ENCODE data around the gene SLC45A2.
"Not testable (repeated sequence)": the region's sequence is repeated elsewhere in the genome, so short reads cannot be mapped to it uniquely, and the experiment has no call there.

Gene SLC45A2

DNA sequence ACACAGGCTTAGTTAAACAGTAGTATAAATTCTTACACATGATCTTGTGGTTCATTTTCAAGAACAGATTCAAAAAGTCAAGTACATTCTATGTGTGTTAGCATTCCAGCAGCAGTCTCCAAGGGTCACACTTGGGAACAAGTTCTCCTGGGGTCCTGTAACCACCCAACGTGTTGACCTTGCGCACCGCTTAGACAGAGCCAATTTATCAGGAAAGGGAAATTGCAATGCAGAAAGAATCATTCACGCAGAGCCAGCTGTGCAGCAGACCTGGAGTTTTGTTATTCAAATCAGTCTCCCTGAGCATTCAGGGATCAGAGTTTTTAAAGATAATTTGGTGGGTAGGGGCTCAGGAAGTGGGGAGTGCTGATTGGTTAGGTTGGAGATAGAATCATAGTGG is 56.8 kb downstream of the SLC45A2 start:
- no peaks in the 10 kb centered on the region for H3K79me2 ChIP-seq (ENCODE audit: control insufficient read depth, low read length)
- H4K20me1 ChIP-seq (ENCODE audit: control insufficient read depth, insufficient read depth, low read depth, low read length), result no peaks in the 10 kb centered on the region
- H3F3A ChIP-seq (ENCODE audit: control insufficient read depth, insufficient read depth), result no peaks in the 10 kb centered on the region
- H3K4me2 ChIP-seq (ENCODE audit: low read length), result no peak overlapping the region
- H3K27me3 ChIP-seq (ENCODE audit: control insufficient read depth, low read length), result no peaks in the 10 kb centered on the region
- H3K4me3 ChIP-seq (ENCODE audit: low read length), result no peak overlapping the region
- no peak overlapping the region for H3K27ac ChIP-seq (ENCODE audit: low read depth, low read length)
- no peaks in the 10 kb centered on the region for H3K9me3 ChIP-seq (ENCODE audit: control insufficient read depth, insufficient read depth, low read length)
- H3K9me2 ChIP-seq (replicated peaks; ENCODE audit: control insufficient read depth, low read length), result no peaks in the 10 kb centered on the region
- no peaks in the 10 kb centered on the region for H3K4me1 ChIP-seq (ENCODE audit: control insufficient read depth, low read length)
- TF ChIP-seq, protein P1, sequence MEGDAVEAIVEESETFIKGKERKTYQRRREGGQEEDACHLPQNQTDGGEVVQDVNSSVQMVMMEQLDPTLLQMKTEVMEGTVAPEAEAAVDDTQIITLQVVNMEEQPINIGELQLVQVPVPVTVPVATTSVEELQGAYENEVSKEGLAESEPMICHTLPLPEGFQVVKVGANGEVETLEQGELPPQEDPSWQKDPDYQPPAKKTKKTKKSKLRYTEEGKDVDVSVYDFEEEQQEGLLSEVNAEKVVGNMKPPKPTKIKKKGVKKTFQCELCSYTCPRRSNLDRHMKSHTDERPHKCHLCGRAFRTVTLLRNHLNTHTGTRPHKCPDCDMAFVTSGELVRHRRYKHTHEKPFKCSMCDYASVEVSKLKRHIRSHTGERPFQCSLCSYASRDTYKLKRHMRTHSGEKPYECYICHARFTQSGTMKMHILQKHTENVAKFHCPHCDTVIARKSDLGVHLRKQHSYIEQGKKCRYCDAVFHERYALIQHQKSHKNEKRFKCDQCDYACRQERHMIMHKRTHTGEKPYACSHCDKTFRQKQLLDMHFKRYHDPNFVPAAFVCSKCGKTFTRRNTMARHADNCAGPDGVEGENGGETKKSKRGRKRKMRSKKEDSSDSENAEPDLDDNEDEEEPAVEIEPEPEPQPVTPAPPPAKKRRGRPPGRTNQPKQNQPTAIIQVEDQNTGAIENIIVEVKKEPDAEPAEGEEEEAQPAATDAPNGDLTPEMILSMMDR (IDR thresholded peaks at IDR 0.05; ENCODE audit: low read depth, low read length, poor library complexity, severe bottlenecking), result no peak
- no peak for TF ChIP-seq EZH2phosphoT487 (IDR thresholded peaks at IDR 0.05; ENCODE audit: borderline replicate concordance, low read length)
- H3K36me3 ChIP-seq (ENCODE audit: control insufficient read depth, low read length), result no peaks in the 10 kb centered on the region

DNA sequence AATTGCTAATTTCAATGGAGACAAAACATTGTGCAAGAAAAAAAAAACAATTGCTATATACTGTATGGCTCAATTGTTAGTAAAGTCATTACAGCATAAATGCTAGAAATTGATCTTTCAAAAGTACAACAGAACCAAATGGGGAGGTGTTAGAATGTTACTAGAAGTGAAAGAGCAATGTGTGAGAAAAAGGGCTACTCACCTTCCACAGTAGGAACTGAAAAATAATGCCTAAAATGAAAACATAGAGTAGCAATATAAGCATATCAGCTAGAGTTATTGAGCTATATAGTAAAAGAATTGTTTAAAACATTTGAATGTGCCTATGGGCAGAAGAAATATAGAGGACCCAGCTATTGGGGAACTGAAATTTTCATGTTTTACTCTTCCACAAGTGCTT is 59.2 kb downstream of the SLC45A2 start:
- H3K27ac ChIP-seq (ENCODE audit: low read depth, low read length), result no peak overlapping the region
- no peaks in the 10 kb centered on the region for H3K36me3 ChIP-seq (ENCODE audit: control insufficient read depth, low read length)
- no peaks in the 10 kb centered on the region for H3K4me1 ChIP-seq (ENCODE audit: control insufficient read depth, low read length)
- H3K4me3 ChIP-seq (ENCODE audit: low read length), result no peak overlapping the region
- H3K79me2 ChIP-seq (ENCODE audit: control insufficient read depth, low read length), result no peaks in the 10 kb centered on the region
- no peaks in the 10 kb centered on the region for H3K27me3 ChIP-seq (ENCODE audit: control insufficient read depth, low read length)
- H4K20me1 ChIP-seq (ENCODE audit: control insufficient read depth, insufficient read depth, low read depth, low read length), result no peaks in the 10 kb centered on the region
- H3K4me2 ChIP-seq (ENCODE audit: low read length), result no peak overlapping the region
- H3K9me3 ChIP-seq (ENCODE audit: control insufficient read depth, insufficient read depth, low read length), result no peaks in the 10 kb centered on the region
- TF ChIP-seq, protein P1 (IDR thresholded peaks at IDR 0.05; ENCODE audit: low read depth, low read length, poor library complexity, severe bottlenecking), result no peak
- no peak for TF ChIP-seq EZH2phosphoT487 (IDR thresholded peaks at IDR 0.05; ENCODE audit: borderline replicate concordance, low read length)
- H3K9me2 ChIP-seq (replicated peaks; ENCODE audit: control insufficient read depth, low read length), result no peaks in the 10 kb centered on the region
- no peaks in the 10 kb centered on the region for H3F3A ChIP-seq (ENCODE audit: control insufficient read depth, insufficient read depth)

DNA sequence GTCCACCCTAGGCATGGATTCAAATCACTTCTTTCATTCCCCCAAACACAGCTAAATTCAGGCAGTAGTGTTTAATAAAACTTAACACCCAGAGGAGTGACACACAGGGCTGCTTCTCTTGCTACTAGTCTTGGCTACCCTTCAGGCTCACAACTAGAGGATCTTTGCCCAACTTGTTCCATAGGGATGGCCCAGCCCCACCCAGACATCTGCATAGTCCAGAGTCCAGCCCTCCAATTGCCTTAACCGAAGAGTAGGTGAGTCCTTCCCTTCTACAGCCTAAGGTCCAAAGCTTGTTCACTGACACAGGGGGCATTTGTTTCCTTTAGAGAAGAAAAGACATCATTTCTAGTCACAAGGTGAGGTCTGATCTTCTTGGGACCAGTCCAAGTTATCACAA is 63.5 kb downstream of the SLC45A2 start:
- Histone ChIP-seq H4K20me1 (ENCODE audit: control insufficient read depth, insufficient read depth, low read depth, low read length) (no peaks in the 10 kb centered on the region), H3K4me3 (ENCODE audit: low read length) (no peak overlapping the region), H3K4me1 (ENCODE audit: control insufficient read depth, low read length) (no peaks in the 10 kb centered on the region), H3F3A (ENCODE audit: control insufficient read depth, insufficient read depth) (no peaks in the 10 kb centered on the region), H3K79me2 (ENCODE audit: control insufficient read depth, low read length) (no peaks in the 10 kb centered on the region), H3K36me3 (ENCODE audit: control insufficient read depth, low read length) (no peaks in the 10 kb centered on the region), H3K27me3 (ENCODE audit: control insufficient read depth, low read length) (no peaks in the 10 kb centered on the region), H3K27ac (ENCODE audit: low read depth, low read length) (no peak overlapping the region), H3K9me2 (replicated peaks; ENCODE audit: control insufficient read depth, low read length) (no peaks in the 10 kb centered on the region), H3K9me3 (ENCODE audit: control insufficient read depth, insufficient read depth, low read length) (no peaks in the 10 kb centered on the region), H3K4me2 (ENCODE audit: low read length) (no peak overlapping the region)
- TF ChIP-seq EZH2phosphoT487 (IDR thresholded peaks at IDR 0.05; ENCODE audit: borderline replicate concordance, low read length), result no peak
- TF ChIP-seq, protein P1 (IDR thresholded peaks at IDR 0.05; ENCODE audit: low read depth, low read length, poor library complexity, severe bottlenecking), result no peak

DNA sequence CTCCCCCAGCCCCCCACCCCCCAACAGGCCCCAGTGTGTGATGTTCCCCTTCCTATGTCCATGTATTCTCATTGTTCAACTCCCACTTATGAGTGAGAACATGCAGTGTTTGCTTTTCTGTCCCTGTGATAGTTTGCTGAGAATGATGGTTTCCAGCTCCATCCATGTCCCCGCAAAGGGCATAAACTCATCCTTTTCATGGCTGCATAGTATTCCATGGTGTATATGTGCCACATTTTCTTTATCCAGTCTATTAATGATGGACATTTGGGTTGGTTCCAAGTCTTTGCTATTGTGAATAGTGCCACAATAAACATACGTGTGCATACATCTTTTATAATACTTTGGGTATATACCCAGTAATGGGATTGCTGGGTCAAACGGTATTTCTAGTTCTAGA is 69.6 kb downstream of the SLC45A2 start:
- H3K36me3 ChIP-seq (ENCODE audit: control insufficient read depth, low read length); H3K27ac ChIP-seq (ENCODE audit: low read depth, low read length); H3K9me3 ChIP-seq (ENCODE audit: control insufficient read depth, insufficient read depth, low read length); H3K27me3 ChIP-seq (ENCODE audit: control insufficient read depth, low read length); H3K79me2 ChIP-seq (ENCODE audit: control insufficient read depth, low read length); H3K9me2 ChIP-seq (replicated peaks; ENCODE audit: control insufficient read depth, low read length); H3F3A ChIP-seq (ENCODE audit: control insufficient read depth, insufficient read depth); H3K4me3 ChIP-seq (ENCODE audit: low read length); H3K4me2 ChIP-seq (ENCODE audit: low read length); H4K20me1 ChIP-seq (ENCODE audit: control insufficient read depth, insufficient read depth, low read depth, low read length); H3K4me1 ChIP-seq (ENCODE audit: control insufficient read depth, low read length): not testable (repeated sequence)

DNA sequence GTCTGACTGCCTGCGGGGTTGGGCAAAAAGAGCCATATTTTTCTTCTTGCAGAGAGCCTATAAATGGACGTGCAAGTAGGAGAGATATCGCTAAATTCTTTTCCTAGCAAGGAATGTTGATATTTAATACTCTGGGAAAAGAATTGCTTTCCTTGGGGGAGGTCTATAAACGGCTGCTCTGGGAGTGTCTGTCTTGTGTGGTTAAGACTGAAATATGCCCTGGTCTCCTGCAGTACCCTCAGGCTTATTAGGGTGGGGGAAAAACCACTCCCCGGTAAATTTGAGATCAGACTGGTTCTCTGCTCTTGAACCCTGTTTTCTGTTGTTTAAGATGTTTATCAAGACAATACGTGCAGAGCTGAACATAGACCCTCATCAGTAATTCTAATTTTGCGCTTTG is 78.2 kb downstream of the SLC45A2 start:
- not testable (repeated sequence) for H3K4me2 ChIP-seq (ENCODE audit: low read length); H3F3A ChIP-seq (ENCODE audit: control insufficient read depth, insufficient read depth); H4K20me1 ChIP-seq (ENCODE audit: control insufficient read depth, insufficient read depth, low read depth, low read length); H3K4me3 ChIP-seq (ENCODE audit: low read length); H3K27me3 ChIP-seq (ENCODE audit: control insufficient read depth, low read length); H3K79me2 ChIP-seq (ENCODE audit: control insufficient read depth, low read length); H3K9me2 ChIP-seq (replicated peaks; ENCODE audit: control insufficient read depth, low read length); H3K4me1 ChIP-seq (ENCODE audit: control insufficient read depth, low read length); H3K36me3 ChIP-seq (ENCODE audit: control insufficient read depth, low read length); H3K27ac ChIP-seq (ENCODE audit: low read depth, low read length)
- peaks cover 13% of the 10 kb centered on the region; the same call in 1 of the 2 replicates for H3K9me3 ChIP-seq (ENCODE audit: control insufficient read depth, insufficient read depth, low read length)

Measured in DOHH2 (cell line).